GM21360 (cell line): ENCODE data around the gene KATNAL2.
"Not testable (repeated sequence)": the region's sequence is repeated elsewhere in the genome, so short reads cannot be mapped to it uniquely, and the experiment has no call there.

Experiments
- ATAC-seq: cut with Tn5 transposase; IDR thresholded peaks from one replicate; pipeline ENCODE4 v1.9.1; 2021; ENCODE audit warnings: mild to moderate bottlenecking, moderate library complexity; ENCODE audit not compliant: unreplicated experiment

KATNAL2 gene

GRCh38 chr18:46939337-46939963 lies 22.0 kb downstream of the KATNAL2 start:
- ATAC-seq, result no peak

- no peak for ATAC-seq
Measured at GRCh38 chr18:46939998-46940571, 22.7 kb downstream of the KATNAL2 start.

- no peak for ATAC-seq
Measured at GRCh38 chr18:46942646-46943045, 25.2 kb downstream of the KATNAL2 start.

GRCh38 chr18:46946656-46947282 lies 29.4 kb downstream of the KATNAL2 start:
- ATAC-seq, result peak; percentile 95

GRCh38 chr18:46950064-46950656 lies 32.8 kb downstream of the KATNAL2 start:
- no peak for ATAC-seq

GRCh38 chr18:46953195-46953594 lies 35.8 kb downstream of the KATNAL2 start:
- ATAC-seq, result no peak

- ATAC-seq, result no peak
Measured at GRCh38 chr18:46958209-46958608, 40.8 kb downstream of the KATNAL2 start.

- not testable (repeated sequence) for ATAC-seq
Measured at GRCh38 chr18:46963656-46964578, 46.5 kb downstream of the KATNAL2 start.

GRCh38 chr18:46964579-46965293 lies 47.3 kb downstream of the KATNAL2 start:
- not testable (repeated sequence) for ATAC-seq

GRCh38 chr18:46966266-46966665 lies 48.9 kb downstream of the KATNAL2 start:
- ATAC-seq, result not testable (repeated sequence)

GRCh38 chr18:46969551-46969950 lies 52.1 kb downstream of the KATNAL2 start:
- ATAC-seq, result not testable (repeated sequence)

- not testable (repeated sequence) for ATAC-seq
Measured at GRCh38 chr18:47019870-47020269, 102.5 kb downstream of the KATNAL2 start.

GRCh38 chr18:47020757-47021156 lies 103.4 kb downstream of the KATNAL2 start:
- not testable (repeated sequence) for ATAC-seq

- not testable (repeated sequence) for ATAC-seq
Measured at GRCh38 chr18:47022821-47023220, 105.4 kb downstream of the KATNAL2 start.

GRCh38 chr18:47023769-47024465 lies 106.5 kb downstream of the KATNAL2 start:
- not testable (repeated sequence) for ATAC-seq

GRCh38 chr18:47025557-47026174 lies 108.3 kb downstream of the KATNAL2 start:
- not testable (repeated sequence) for ATAC-seq

- ATAC-seq, result not testable (repeated sequence)
Measured at GRCh38 chr18:47028738-47029137, 111.3 kb downstream of the KATNAL2 start.

- ATAC-seq, result not testable (repeated sequence)
Measured at GRCh38 chr18:47029684-47030353, 112.4 kb downstream of the KATNAL2 start.
